Measurements from ENCODE around the gene SLC16A1. TPM values are rescaled to one million over a fixed set of nuclear protein-coding genes. Genes with fewer than 3 reads are reported as not detected.

The SLC16A1 gene
- total and polyA plus RNA-seq, 9 donors: 10.3 to 38.8 (median 23.3) TPM

- no peaks in the 10 kb centered on the region for H3K27me3 ChIP-seq
- no peak for DNase-seq
- TF ChIP-seq, protein P1, sequence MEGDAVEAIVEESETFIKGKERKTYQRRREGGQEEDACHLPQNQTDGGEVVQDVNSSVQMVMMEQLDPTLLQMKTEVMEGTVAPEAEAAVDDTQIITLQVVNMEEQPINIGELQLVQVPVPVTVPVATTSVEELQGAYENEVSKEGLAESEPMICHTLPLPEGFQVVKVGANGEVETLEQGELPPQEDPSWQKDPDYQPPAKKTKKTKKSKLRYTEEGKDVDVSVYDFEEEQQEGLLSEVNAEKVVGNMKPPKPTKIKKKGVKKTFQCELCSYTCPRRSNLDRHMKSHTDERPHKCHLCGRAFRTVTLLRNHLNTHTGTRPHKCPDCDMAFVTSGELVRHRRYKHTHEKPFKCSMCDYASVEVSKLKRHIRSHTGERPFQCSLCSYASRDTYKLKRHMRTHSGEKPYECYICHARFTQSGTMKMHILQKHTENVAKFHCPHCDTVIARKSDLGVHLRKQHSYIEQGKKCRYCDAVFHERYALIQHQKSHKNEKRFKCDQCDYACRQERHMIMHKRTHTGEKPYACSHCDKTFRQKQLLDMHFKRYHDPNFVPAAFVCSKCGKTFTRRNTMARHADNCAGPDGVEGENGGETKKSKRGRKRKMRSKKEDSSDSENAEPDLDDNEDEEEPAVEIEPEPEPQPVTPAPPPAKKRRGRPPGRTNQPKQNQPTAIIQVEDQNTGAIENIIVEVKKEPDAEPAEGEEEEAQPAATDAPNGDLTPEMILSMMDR (IDR thresholded peaks at IDR 0.05): no peak
- TF ChIP-seq POLR2A (IDR thresholded peaks at IDR 0.05) (no peak), EP300 (IDR thresholded peaks at IDR 0.05) (no peak)
- no peak overlapping the region for H3K4me3 ChIP-seq
- 89 to 98% (median 94%) methylated on average over 2 of the region's 2 CpGs for WGBS, 3 donors
- intact Hi-C loops (cut with DNase I): no loop called here
- H3K27ac ChIP-seq: no peak overlapping the region
- no peaks in the 10 kb centered on the region for H3K36me3 ChIP-seq
- H3K9me3 ChIP-seq: no peaks in the 10 kb centered on the region
- H3K4me1 ChIP-seq (ENCODE audit: insufficient read depth): no peaks in the 10 kb centered on the region
Measured at GRCh38 chr1:112866151-112866550, 89.8 kb downstream of the SLC16A1 start.

DNA sequence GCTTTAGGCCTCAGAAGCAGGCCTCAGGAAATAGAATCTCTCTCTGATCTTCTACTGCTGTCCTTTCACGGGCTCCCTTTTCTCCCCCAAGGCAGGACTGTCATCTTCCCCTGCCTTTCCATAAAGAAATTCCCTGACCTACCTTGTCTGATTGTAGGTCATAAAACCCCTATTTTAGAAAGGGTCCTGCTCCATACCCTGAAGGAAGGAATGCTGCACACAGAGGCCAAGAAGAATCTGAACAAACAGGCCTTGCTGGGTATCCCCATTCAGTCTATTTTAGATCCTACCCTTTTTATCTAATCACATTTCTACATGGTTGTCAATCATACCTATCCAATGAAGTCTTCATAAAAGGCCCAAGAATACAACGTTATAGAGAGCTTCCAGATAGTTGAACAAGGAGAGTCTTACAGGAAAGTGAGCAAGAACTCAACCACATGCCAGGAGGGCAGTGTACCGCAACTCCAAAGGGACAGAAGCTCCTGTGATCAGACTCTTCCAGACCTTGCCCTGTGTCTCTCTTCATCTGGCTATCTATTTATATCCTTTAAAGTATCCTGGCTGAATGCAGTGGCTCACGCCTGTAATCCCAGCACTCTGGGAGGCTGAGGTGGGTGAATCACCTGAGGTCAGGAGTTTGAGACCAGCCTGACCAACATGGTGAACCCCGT, 93.1 kb downstream of the SLC16A1 start:
- Histone ChIP-seq H3K9me3 (no peaks in the 10 kb centered on the region), H3K4me1 (ENCODE audit: insufficient read depth) (no peaks in the 10 kb centered on the region), H3K27ac (no peak overlapping the region), H3K27me3 (no peaks in the 10 kb centered on the region), H3K36me3 (no peaks in the 10 kb centered on the region), H3K4me3 (no peak overlapping the region)
- DNase-seq: no peak
- intact Hi-C loops (cut with DNase I): no loop called here
- TF ChIP-seq EP300 (IDR thresholded peaks at IDR 0.05) (no peak), POLR2A (IDR thresholded peaks at IDR 0.05) (no peak)
- TF ChIP-seq, protein P1 (IDR thresholded peaks at IDR 0.05): no peak
- WGBS, 3 donors: 92 to 94% (median 94%) methylated on average over 5 of the region's 5 CpGs

Small RNA genes within 50 kb of the gene (small RNA-seq; reads per million reads assigned to genes)
- not detected for gene AL390729.2

Other genes starting within 250 kb of the SLC16A1 start
- 100 to 1,000 TPM; 177 to 276 (median 208) TPM for gene RHOC, start 249.1 kb downstream of the SLC16A1 start, total RNA-seq
- gene RHOC, start 249.1 kb downstream of the SLC16A1 start, polyA plus RNA-seq: 100 to 1,000 TPM; 249 to 308 TPM
- 1 to 10 TPM; 1.4 to 6.3 (median 2.9) TPM for gene PPM1J, start 240.9 kb downstream of the SLC16A1 start, total RNA-seq
- 1 to 10 TPM in 1 of 2 donors, under 1 TPM in 1; 0.78 to 1.3 TPM for gene PPM1J, start 240.9 kb downstream of the SLC16A1 start, polyA plus RNA-seq
- gene LRIG2, start 117.0 kb upstream of the SLC16A1 start, total RNA-seq: 10 to 100 TPM; 13.3 to 32.4 (median 20.1) TPM
- gene LRIG2, start 117.0 kb upstream of the SLC16A1 start, polyA plus RNA-seq: 10 to 100 TPM in 1 of 2 donors, 1 to 10 TPM in 1; 7.4 to 10.4 TPM

Measured in ovary (tissue), 9 donors.